Daoy (cell line): Measurements from ENCODE around the gene CD14. TPM values are rescaled to one million over a fixed set of nuclear protein-coding genes. Genes with fewer than 3 reads are reported as not detected.
A peak's percentile ranks its signal among the peaks of the same experiment; 100 is the strongest.
"Not testable (repeated sequence)": the region's sequence is repeated elsewhere in the genome, so short reads cannot be mapped to it uniquely, and the experiment has no call there.

ENCODE experiments used
- DNase-seq: peaks from one replicate; pipeline ENCODE4 v3.0.0-alpha.2; 2015; ENCODE audit warnings: low read depth
- total RNA-seq: library from RNA; depleted of rRNA; stranded (reverse); fragments of >200 nt; shearing (Covaris generic); gene quantifications from 2 replicates; pipeline ENCODE4 v1.2.3, GENCODE V29; 2014; rRNA removed

CD14 gene
- 0.11 TPM in 1 of 2 replicates, not detected in the other for total RNA-seq

DNA sequence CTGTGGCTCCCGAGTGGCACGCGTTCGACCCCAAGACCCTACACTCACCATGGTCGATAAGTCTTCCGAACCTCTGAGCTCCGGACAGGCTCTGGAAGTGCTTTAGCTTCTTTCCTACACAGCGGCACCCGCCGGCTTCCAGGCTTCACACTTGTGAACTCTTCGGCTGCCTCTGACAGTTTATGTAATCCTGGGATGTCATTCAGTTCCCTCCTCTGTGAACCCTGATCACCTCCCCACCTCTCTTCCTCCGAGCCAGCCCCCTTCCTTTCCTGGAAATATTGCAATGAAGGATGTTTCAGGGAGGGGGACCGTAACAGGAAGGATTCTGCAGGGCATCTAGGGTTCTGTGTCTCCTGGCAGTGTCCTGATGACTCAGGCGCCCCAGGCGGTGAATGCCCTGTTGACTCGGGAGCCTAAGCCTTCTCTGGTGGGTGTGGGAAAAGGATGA lies at the start of gene CD14:
Gene CD14 (minus strand): TSS at position 155 of the 451 bp plus-strand sequence. CDS start 104 bp downstream, at position 51.
- peak; percentile 58 for DNase-seq

DNA sequence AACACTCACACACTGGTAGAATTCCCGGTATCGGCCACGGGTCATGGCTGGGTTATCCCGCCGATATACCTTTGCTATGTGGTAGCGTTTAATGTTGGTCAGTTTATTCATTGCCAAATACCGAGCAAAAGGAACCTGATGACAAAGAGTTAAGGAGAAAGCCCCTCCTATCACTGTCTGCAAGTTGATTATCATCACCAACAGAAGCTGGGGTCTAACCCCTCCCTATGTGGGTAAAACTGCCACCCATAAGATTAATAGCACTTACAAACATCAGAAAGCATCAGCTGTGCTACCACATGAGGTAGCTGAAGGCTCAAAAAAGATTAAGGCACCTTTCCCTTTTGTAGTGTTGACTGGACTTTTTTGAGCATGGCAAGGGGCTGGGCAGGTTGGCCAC lies 46.0 kb upstream of the CD14 start:
- no peak for DNase-seq

DNA sequence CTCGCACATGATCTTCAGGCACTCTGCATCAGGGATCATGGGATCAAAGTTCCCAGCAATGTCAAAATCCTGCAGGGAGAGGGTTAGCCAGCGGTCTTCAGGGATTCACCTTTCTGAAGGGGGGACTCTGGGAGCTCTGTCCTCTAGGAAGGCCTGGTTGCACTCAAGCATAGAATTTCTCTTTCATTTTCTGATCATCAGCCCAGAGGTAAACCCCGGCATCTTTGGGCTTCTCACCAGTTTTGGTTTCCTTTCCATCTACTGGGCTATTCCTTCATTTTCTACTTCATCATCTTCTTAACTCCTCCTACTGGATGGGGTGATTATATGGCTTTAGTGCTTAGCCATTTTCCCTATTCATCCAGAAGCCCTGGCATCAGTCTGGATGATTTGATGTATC lies 45.0 kb upstream of the CD14 start:
- DNase-seq, result no peak

DNA sequence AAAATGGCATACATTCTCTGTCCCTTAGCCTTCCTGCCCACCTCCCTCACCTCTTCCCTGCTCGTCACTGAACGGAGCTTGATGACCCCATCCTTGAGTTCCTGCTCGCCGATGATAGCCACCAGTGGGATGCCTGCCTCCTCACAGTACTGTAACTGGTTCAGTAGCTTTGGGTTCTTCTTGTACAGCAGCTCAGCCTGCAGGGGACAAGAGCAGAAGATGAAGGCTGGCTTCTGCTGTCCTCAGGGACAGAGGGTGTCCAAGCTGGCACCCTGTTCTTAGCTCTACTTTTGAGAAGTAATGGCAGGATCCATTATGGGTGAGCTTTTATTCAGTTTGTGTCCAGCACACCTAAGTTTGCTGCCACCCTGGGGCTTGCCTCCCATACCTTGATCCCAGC lies 41.7 kb upstream of the CD14 start:
- DNase-seq, result no peak

DNA sequence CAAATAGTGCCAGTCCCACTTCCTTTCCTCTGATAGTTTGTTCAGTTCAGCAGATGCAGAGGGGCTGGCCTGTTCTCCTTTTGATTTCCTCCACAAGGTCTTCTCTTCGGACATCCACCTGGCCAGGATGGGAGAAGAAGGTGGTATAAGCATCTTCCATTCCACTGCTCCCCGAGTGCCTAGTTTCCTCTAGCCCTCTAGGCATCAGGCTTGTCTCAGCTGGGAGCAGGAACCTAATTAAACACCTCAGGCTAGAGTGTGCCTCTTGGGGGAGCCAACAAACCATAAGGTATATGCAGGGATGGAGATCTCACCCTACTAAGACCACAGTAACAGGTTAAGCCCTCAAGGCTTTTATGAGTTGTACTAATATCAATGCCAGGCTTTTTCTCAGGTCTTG lies 41.2 kb upstream of the CD14 start:
- DNase-seq, result no peak

DNA sequence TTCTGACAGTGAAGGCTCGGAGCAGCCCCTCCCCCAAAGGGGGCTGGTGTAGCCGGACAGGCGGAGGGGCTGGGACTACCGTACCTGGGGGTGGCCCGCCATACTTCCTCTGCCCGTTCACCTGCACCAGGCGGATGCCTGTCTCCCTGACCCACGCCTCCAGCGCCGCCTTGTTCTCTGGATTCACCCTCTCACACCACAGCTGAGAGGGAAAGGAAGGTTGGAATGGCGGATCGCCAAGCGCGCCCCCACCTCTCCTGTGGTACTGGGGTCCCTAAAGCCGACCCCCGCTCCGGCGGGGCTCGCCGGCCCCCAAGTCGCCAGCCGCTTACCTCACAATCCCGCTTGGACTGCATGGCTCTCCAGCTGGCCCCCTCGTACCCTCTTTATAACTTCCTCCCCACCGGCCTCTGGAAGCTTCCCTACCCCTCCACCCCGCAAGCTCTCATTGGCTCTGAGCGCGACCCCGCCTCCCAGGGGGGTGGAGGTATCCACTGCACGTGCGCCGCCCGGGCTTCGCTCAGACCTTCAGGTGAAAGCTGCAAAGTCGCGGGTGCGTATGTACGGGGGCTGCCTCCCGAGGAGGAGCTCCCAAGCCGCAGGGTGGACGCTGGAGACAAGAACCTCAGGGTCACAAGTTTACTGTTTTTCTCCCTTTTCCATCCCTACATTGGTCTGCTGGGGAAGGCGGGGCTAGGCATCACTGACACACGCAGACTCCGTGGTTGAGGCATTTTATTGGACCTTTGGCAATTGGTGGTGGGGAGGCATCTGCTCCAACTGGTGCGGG lies 40.4 kb upstream of the CD14 start, which contains the start of gene DND1:
Gene DND1 (minus strand): TSS at position 390 of the 790 bp plus-strand sequence. CDS start 34 bp downstream, at position 356.
- DNase-seq, result no peak

DNA sequence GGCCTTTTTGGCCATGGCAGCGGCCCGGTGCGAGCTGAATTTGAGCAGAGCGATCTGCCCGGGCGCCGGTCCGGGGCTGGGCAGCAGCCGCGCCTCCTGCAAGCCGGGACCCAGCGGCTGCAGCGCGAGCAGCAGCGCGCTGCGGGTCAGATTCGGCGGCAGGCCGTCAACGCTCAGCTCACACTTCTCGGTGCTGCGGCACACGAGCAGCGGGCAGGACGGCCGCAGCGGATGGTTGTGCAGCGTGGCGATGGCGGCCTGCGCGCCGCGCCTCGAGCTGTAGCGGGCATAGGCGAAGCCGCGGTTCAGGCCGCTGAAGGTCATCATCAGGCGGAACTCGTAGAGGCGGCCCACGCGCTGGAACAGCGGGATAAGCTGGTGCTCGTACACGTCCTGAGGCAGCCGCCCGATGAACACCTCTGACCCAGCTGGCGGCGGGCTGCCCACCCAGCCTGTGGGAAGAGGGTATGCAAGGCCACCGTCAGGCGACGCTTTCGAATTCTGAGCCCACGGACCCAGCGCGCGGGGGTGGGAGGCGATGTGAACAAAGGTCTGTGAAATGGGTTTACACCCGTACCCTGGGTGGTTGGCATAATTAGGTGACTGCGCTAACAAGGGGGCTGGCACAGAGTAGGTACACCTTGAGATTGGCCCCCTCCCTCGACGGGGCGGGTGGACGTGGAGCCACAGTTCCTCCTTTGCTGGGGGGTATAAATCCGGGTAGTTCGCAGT lies 39.6 kb upstream of the CD14 start:
- peak; percentile 28 for DNase-seq

DNA sequence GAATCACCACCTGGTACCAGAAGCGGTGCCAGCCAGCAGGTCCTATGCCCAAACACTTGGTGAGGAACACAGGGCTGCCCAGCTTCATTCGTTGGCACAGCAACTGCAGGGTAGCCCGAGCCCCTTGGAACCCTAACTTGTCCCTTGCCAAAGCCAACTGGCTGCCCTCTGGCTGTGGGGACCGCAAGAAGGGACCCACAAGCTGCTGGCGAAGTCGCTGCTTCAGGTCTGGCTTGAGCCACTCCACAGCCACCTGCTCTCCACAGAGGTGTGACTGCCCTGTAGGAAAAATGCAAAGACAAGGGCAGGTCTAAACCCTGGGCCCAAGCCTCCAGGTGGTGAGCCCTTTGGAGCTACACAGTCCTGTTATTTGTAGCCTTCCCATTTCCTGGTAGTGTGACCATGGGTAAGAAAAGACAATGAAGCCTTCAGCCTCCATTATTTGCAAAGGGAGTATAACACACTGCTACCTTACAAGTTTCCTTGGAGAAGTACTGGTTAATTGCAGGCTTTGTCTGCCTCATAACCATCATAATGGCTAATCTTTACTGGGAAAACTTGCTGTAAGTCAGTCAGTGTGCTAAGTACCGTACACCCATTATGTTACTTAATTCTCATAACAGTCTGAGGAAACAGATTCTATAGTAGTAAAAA lies 38.6 kb upstream of the CD14 start:
- DNase-seq, result no peak

DNA sequence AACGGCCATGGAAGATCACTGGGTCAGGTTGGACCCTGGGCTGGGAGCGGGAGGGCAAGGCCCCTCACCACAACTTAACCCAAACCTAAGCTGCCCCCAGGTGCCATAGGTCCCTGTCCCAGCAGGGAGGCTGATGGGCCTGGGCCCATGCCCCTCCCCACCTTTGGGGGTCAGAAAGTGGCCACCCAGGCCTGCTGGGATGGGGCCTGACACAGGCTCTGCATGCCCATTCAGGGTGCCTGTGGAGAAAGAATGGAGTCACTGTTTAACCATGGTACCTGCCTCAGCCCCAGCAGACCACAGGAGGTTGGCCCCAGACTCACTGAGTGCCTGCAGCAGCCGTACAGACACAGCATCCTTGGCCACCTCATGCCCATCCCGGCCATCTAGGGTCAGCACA lies 38.1 kb upstream of the CD14 start:
- DNase-seq, result not testable (repeated sequence)

DNA sequence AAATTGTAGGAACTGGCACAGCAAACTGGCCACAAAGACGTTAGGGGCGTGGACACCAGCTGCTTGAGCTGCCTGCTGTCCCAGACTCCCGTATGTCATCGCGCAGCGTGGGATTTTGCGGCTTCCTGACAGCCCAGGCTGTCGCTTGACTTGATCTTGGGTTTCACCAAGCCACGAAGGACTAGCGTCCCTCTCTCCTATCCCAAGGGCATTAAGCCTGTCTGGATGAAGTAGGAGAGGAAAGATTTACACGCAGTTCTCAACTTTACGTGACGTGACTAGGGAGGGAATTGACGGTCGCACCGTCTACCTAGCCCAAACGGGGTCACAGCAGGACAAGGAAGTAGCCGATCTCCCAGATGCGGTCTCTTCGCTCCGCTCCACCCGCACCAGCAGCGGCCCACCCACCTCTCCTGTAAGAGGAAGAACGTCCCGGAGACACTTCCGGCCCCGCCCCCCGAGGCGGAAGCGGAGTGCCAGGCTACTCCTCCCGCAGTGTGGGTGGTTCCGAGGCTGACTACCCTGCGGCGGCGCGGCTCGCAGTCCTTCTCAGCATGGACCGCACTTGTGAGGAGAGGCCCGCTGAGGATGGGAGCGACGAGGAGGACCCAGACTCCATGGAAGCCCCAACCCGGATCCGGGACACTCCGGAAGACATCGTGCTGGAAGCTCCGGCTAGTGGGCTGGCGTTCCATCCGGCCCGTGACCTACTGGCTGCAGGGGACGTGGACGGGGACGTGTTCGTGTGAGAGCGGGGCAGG lies 31.6 kb upstream of the CD14 start, which contains the start of gene WDR55:
Gene WDR55 (plus strand): TSS at position 546 of the 761 bp plus-strand sequence. CDS start 9 bp downstream, at position 555.
- DNase-seq, result peak; percentile 97

DNA sequence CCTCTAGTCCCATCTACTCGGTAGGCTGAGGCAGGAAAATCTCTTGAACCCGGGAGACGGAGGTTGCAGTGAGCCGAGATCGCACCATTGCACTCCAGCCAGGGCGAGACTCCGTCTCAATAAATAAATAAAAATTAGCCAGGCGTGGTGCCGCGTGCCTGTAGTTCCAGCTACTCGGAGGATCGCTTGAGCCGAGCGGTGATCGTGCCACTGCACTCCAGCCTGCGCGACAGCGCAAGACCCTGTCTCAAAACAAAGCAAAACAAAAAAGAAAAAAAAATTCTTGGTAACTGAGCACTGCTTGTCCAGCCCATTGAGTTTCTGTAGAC lies 31.0 kb upstream of the CD14 start:
- no peak for DNase-seq

DNA sequence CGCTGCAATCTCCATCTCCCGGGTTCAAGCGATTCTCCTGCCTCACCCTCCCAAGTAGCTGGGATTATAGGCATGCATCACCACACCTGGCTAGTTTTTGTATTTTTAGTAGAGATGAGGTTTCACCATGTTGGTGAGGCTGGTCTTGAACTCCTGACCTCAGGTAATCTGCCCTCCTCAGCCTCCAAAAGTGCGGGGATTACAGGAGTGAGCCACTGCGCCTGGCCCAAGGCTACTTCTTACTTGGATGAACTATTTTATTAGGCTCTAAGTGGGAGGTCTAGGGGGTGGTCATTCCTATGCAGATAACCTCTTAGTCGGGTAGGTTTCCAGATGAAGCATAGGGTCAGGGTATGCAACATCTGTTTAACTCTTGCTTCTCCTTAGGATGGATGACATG lies 27.4 kb upstream of the CD14 start:
- DNase-seq, result not testable (repeated sequence)

DNA sequence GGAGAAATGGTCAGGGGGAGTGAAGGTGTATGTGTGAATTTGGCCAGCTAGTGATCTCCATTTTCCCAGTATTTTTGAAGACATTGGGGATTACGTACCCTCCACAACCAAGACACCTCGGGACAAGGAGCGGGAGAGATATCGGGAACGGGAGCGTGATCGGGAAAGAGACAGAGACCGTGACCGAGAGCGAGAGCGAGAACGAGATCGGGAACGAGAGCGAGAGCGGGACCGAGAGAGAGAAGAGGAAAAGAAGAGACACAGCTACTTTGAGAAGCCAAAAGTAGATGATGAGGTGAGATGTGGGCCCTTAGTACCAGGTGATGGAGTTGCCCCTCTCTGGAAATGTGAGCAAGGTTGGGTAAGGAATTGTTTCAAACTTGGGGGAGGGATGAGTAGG lies 25.9 kb upstream of the CD14 start:
- DNase-seq, result no peak

DNA sequence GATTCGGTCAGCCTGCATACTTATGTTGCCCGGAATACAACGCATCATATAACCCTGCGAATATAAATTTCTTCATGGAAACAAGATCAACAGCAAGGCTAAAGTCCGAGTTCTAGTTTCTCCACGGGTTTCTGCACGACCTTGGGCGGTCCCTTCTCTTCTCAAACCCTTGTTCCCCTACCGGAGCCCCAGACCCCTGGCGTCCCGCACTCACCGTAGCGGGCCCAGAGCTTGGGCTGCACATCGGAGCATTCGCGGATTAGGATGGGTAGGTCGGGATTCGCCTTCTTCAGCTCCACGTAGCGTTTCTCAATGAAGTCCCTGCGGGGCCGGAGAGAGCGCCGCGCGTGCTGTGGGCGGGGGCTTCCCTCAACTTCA lies 14.1 kb upstream of the CD14 start:
- DNase-seq, result no peak

DNA sequence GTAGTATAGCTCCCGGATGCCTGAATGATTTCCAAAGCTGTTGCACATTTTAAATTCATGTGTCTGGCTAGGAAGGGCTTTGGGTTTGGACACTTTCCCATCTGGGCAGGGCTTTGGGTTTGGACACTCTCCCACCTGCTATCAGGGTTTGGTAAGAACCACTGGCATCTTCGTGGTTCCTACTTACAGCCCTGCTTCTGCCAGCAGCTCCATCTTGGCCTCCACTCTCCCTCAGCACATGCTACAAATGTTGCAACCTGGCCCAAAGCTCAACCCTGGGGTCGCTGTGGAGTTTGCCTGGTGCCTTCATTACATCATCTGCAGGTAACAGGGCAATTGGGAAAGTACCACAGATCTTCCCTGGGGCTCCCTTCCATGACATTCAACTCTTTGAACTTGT lies 9.7 kb upstream of the CD14 start:
- DNase-seq, result no peak

DNA sequence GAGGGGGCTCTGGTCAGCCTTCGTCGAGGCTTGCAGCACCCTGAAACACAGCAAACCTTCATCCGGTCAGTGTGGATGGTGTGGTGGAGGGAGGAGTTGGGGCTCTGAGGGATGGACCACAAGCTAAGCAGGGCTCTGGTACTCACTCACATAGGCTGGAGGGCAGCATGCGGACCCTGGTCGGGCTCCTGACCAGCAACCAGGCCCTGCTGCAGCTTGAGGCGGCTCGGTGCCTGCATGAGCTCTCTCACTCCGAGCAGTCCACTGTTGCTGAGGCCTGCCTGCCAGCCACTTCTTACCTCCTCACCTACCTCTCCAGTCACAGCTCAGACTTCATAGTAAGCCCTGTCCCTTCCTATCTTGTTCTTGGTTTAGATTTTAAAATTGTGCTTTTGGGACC lies 8.7 kb upstream of the CD14 start:
- DNase-seq, result no peak

DNA sequence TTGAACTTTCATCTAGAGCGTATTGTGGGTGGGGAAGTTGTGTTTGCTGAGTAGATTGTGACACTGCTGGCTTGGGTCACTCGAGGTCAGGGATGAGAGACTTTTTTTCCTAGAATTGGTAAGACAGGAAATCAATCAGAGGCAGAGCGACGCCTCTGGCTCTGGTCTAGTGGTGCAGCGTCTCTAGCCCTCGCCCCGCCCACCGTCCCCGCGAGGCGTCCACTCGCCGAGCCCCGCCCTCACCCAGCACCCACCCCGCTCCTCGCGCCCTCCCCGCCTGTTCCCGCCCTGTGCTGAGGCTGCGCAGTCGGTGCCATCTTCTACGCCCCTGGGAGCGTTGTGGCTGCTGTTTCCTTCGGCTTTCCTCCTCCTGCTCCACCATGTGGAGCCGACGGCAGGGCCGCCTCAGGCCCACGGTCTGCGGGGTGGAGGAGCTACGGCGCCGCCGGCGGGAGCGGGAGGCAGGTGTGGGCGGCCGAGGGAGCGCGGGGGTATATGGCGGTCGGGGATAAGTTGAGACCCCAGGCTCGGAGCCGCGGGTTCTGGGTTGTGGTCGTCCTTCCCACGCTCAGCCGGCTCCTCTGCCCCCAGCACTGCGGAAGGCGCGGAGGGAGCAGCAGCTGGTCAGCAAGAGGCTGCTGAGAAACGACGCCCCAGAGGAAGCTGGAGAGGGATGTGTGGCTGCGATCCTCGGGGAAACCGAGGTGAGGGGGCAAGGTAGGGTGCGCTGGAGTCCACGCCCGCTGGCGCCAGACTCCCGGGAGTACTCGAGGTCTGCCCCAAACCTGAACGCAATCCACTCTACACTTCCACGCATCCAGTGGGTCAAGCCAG lies 6.4 kb upstream of the CD14 start, which contains the start of gene TMCO6:
Gene TMCO6 (plus strand): TSS at position 304 of the 834 bp plus-strand sequence. CDS start 77 bp downstream, at position 381.
- DNase-seq, result peak; percentile 99

DNA sequence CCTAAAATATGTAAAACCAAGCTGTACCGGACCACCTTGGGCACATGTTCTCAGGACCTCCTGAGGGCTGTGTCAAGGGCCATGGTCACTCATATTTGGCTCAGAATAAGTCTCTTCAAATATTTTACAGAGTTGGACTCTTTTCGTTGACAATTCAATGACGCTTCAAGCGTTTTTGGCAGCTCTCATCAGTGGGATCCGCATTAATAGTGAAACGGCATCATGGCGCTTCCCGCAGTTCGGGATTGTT lies 5.8 kb upstream of the CD14 start:
- not testable (repeated sequence) for DNase-seq

DNA sequence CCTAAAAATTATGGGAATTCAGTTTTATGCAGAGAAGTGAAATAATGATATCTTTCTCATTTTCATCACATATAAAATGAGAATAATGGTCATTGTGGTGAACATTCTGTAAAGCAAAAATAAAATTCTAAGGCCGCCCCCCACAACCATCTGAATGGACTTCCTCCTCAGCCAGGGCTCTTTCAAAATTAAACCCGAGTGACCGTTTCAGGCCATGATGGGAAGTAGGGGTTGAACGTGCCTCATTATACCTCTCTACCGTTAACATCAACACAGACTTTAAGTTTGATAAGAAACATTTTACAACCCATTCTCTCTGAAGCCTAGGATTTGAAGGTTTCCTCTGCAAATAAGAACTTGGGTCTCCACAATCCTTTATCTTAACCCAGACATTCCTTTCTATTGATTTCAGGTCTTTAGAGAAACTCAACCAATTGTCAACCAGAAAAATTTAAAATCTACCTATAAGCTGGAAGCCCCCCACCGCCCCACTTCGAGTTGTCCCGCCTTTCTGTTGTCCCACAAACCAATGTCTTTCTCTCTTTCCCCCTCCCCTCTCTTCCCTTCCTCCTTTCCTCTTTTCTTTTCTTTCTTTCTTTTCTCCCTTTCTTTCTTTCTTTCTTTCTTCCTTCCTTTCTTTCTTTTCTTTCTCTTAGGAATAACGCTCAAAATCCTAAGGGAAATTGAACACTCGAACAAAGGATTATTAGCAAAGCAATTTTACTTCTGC lies 4.6 kb upstream of the CD14 start:
- no peak for DNase-seq
